Measurements from ENCODE around the gene DNM1. TPM values are rescaled to one million over a fixed set of nuclear protein-coding genes. Genes with fewer than 3 reads are reported as not detected.

Gene DNM1
- total RNA-seq, 1 experiment from 2014 or later: 2.0 TPM

GRCh38 chr9:128249558-128249907 lies 46.4 kb downstream of the DNM1 start:
- intact Hi-C loops (cut with micrococcal nuclease): no loop called here
- no peak for TF ChIP-seq CTCF (IDR thresholded peaks at IDR 0.05; ENCODE audit: unreplicated experiment)
- no peaks in the 10 kb centered on the region for H3K36me3 Mint-ChIP-seq (ENCODE audit: insufficient read depth, unreplicated experiment)
- DNase-seq (ENCODE audit: unreplicated experiment): no peak
- H3K9me3 Mint-ChIP-seq (ENCODE audit: unreplicated experiment): no peaks in the 10 kb centered on the region
- no peaks in the 10 kb centered on the region for H3K27me3 Mint-ChIP-seq (ENCODE audit: insufficient read depth, unreplicated experiment)
- ChIA-PET POLR2A (no interaction called here), CTCF (interaction anchor here (0.9 to 1.2 kb wide), 2 partner anchors 13 to 113 kb away, joined by 3 to 4 read pairs; no protein-coding TSS in a partner anchor)
- no peak overlapping the region for H3K4me3 Mint-ChIP-seq (ENCODE audit: unreplicated experiment)
- H3K4me1 Mint-ChIP-seq (ENCODE audit: insufficient read depth, unreplicated experiment): peaks cover 13% of the 10 kb centered on the region
- no TSS peak for BruUV-seq (replicated peaks)
- no peak overlapping the region for H3K27ac Mint-ChIP-seq (ENCODE audit: low read depth, unreplicated experiment)

- no peak for TF ChIP-seq CTCF (IDR thresholded peaks at IDR 0.05; ENCODE audit: unreplicated experiment)
- Mint-ChIP-seq H3K4me3 (ENCODE audit: unreplicated experiment) (peak overlapping the region; percentile 73), H3K27me3 (ENCODE audit: insufficient read depth, unreplicated experiment) (no peaks in the 10 kb centered on the region), H3K9me3 (ENCODE audit: unreplicated experiment) (no peaks in the 10 kb centered on the region), H3K27ac (ENCODE audit: low read depth, unreplicated experiment) (no peak overlapping the region), H3K4me1 (ENCODE audit: insufficient read depth, unreplicated experiment) (peaks cover 17% of the 10 kb centered on the region), H3K36me3 (ENCODE audit: insufficient read depth, unreplicated experiment) (no peaks in the 10 kb centered on the region)
- intact Hi-C loops (cut with micrococcal nuclease): no loop called here
- POLR2A ChIA-PET: interaction anchor here (0.9 to 1.1 kb wide), 3 partner anchors 10 to 26 kb away, joined by 3 to 4 read pairs (median 3); partner anchors contain the start of genes GOLGA2 and SWI5
- peak; percentile 90 for DNase-seq (ENCODE audit: unreplicated experiment)
- no TSS peak for BruUV-seq (replicated peaks)
- CTCF ChIA-PET: interaction anchor here (0.8 to 1.2 kb wide), 3 partner anchors 12 to 112 kb away, joined by 3 to 5 read pairs (median 4); no protein-coding TSS in a partner anchor
Observed at GRCh38 chr9:128249908-128250838, 47.0 kb downstream of the DNM1 start.

GRCh38 chr9:128250839-128251731 lies 47.9 kb downstream of the DNM1 start:
- TF ChIP-seq CTCF (IDR thresholded peaks at IDR 0.05; ENCODE audit: unreplicated experiment): no peak
- Mint-ChIP-seq H3K27ac (ENCODE audit: low read depth, unreplicated experiment) (no peak overlapping the region), H3K4me1 (ENCODE audit: insufficient read depth, unreplicated experiment) (peaks cover 17% of the 10 kb centered on the region), H3K4me3 (ENCODE audit: unreplicated experiment) (peak overlapping the region; percentile 73), H3K36me3 (ENCODE audit: insufficient read depth, unreplicated experiment) (peaks cover 9% of the 10 kb centered on the region), H3K27me3 (ENCODE audit: insufficient read depth, unreplicated experiment) (no peaks in the 10 kb centered on the region), H3K9me3 (ENCODE audit: unreplicated experiment) (no peaks in the 10 kb centered on the region)
- POLR2A ChIA-PET: interaction anchor here (0.9 to 1.1 kb wide), 3 partner anchors 9 to 25 kb away, joined by 3 to 4 read pairs (median 3); partner anchors contain the start of genes GOLGA2 and SWI5
- CTCF ChIA-PET: interaction anchor here (0.8 kb wide), 1 partner anchor 42 kb away, joined by 5 read pairs; no protein-coding TSS in a partner anchor
- BruUV-seq (replicated peaks): no TSS peak
- no peak for DNase-seq (ENCODE audit: unreplicated experiment)
- intact Hi-C loops (cut with micrococcal nuclease): no loop called here

GRCh38 chr9:128251732-128252100 lies 48.5 kb downstream of the DNM1 start:
- intact Hi-C loops (cut with micrococcal nuclease): no loop called here
- no peak for DNase-seq (ENCODE audit: unreplicated experiment)
- H3K27ac Mint-ChIP-seq (ENCODE audit: low read depth, unreplicated experiment): no peak overlapping the region
- peak overlapping the region; percentile 73 for H3K4me3 Mint-ChIP-seq (ENCODE audit: unreplicated experiment)
- H3K9me3 Mint-ChIP-seq (ENCODE audit: unreplicated experiment): no peaks in the 10 kb centered on the region
- CTCF ChIA-PET: interaction anchor here (0.6 to 0.8 kb wide), 3 partner anchors 38 to 77 kb away, joined by 3 read pairs; no protein-coding TSS in a partner anchor
- H3K36me3 Mint-ChIP-seq (ENCODE audit: insufficient read depth, unreplicated experiment): peaks cover 15% of the 10 kb centered on the region
- no peak for TF ChIP-seq CTCF (IDR thresholded peaks at IDR 0.05; ENCODE audit: unreplicated experiment)
- no peaks in the 10 kb centered on the region for H3K27me3 Mint-ChIP-seq (ENCODE audit: insufficient read depth, unreplicated experiment)
- POLR2A ChIA-PET: no interaction called here
- H3K4me1 Mint-ChIP-seq (ENCODE audit: insufficient read depth, unreplicated experiment): peaks cover 17% of the 10 kb centered on the region
- BruUV-seq (replicated peaks): no TSS peak
